Lower leg skin (tissue), 4 donors: ENCODE measurements around the gene TSPAN32. TPM values are rescaled to one million over a fixed set of nuclear protein-coding genes. Genes with fewer than 3 reads are reported as not detected.

Source experiments
- DNase-seq, 2 donors: peaks; one replicate each; pipeline ENCODE4 v3.0.0-alpha.2; 2019; ENCODE audit warnings: low spot score in 2 of 2
- H3K4me3 ChIP-seq: fragments of 200-600 bp; sonication (generic); 2 replicates; pipeline ENCODE4 v1.5.1; 2017; ENCODE audit warnings: mild to moderate bottlenecking, low read depth; ENCODE audit not compliant: poor library complexity, severe bottlenecking
- CTCF ChIP-seq, 3 donors: fragments of 450-650 bp; IDR thresholded peaks; one replicate each; pipeline ENCODE4 v1.5.1; 2016; ENCODE audit warnings: antibody characterized with exemption in 3 of 3, mild to moderate bottlenecking in 3 of 3, moderate library complexity in 2 of 3
- POLR2A ChIP-seq, 2 donors: fragments of 450-650 bp; IDR thresholded peaks; one replicate each; pipeline ENCODE4 v1.6.1; 2016 to 2017; ENCODE audit warnings: antibody characterized with exemption in 2 of 2, mild to moderate bottlenecking in 1 of 2, moderate library complexity in 1 of 2
- WGBS, 2 donors: methylation state at CpG; one replicate each; pipeline ENCODE4 v1.1.5; 2018; 5-methylcytosine and 5-hydroxymethylcytosine counted together
- intact Hi-C: fragments of 100-400 bp; cut with DNase I; formaldehyde crosslinking; loops from one replicate; pipeline ENCODE4 v1.15.0; 2023; ENCODE audit warnings: low total_unique reads
- total RNA-seq, 4 donors: library from RNA; depleted of rRNA; stranded (reverse); fragments of >200 nt; gene quantifications; one replicate each; pipeline ENCODE4 v1.1.0, GENCODE V29; 2016

TSPAN32 gene
- total RNA-seq, 4 donors from 2014 or later: 0.30 to 2.4 (median 1.5) TPM

- intact Hi-C loops: loop anchor here (10.0 kb wide), 1 partner anchor 232 kb away; no protein-coding TSS in a partner anchor
- H3K4me3 ChIP-seq: no peak overlapping the region
- DNase-seq: peak in 1 of 2 donors; percentile 85
These were observed 1.2 kb downstream of the TSPAN32 start for GRCh38 chr11:2302896-2303626.

GRCh38 chr11:2303627-2304505 lies 2.1 kb downstream of the TSPAN32 start:
- peak; percentile 12 to 80 for DNase-seq
- H3K4me3 ChIP-seq: no peak overlapping the region
- 78 to 84% methylated on average over 12 to 15 of the region's 15 CpGs for WGBS, 2 donors
- intact Hi-C loops: loop anchor here (10.0 kb wide), 1 partner anchor 231 kb away; no protein-coding TSS in a partner anchor
- TF ChIP-seq POLR2A (IDR thresholded peaks at IDR 0.05) (no peak), CTCF (IDR thresholded peaks at IDR 0.05) (no peak)

More at GRCh38 chr11:2302896-2303626, 1.2 kb downstream of the TSPAN32 start:
- 57 to 60% methylated on average over 13 to 16 of the region's 18 CpGs for WGBS, 2 donors
- TF ChIP-seq POLR2A (IDR thresholded peaks at IDR 0.05): no peak
- no peak for TF ChIP-seq CTCF (IDR thresholded peaks at IDR 0.05)

- H3K4me3 ChIP-seq: no peak overlapping the region
- WGBS, 2 donors: 66 to 72% methylated on average over 9 to 14 of the region's 14 CpGs
- intact Hi-C loops: loop anchor here (10.0 kb wide), 1 partner anchor 230 kb away; no protein-coding TSS in a partner anchor
- TF ChIP-seq POLR2A (IDR thresholded peaks at IDR 0.05) (no peak), CTCF (IDR thresholded peaks at IDR 0.05) (no peak)
- DNase-seq: peak in 1 of 2 donors; percentile 86
These were observed 2.8 kb downstream of the TSPAN32 start for GRCh38 chr11:2304506-2305139.

GRCh38 chr11:2305140-2305778 lies 3.4 kb downstream of the TSPAN32 start:
- WGBS, 2 donors: 31 to 32% methylated on average over 6 to 10 of the region's 10 CpGs
- intact Hi-C loops: loop anchor here (10.0 kb wide), 1 partner anchor 230 kb away; no protein-coding TSS in a partner anchor
- DNase-seq: peak; percentile 75 to 97
- H3K4me3 ChIP-seq: no peak overlapping the region
- TF ChIP-seq POLR2A (IDR thresholded peaks at IDR 0.05) (no peak), CTCF (IDR thresholded peaks at IDR 0.05) (peak in 1 of 3 donors; percentile 78)
